Adrenal gland (tissue), 5 donors: ENCODE results near the gene UXS1.

Source experiments
- CTCF ChIP-seq, 6 experiments: fragments of 450-650 bp in 4 of 6; fragments of 200-600 bp in 2 of 6; sonication (generic) in 1 of 6; IDR thresholded peaks; 1 replicate in 5 of 6; 2 replicates in 1 of 6; pipeline versions ENCODE4 v1.5.1 to v1.8.0; 2016 to 2021; ENCODE audit warnings: antibody characterized with exemption in 6 of 6, mild to moderate bottlenecking in 2 of 6, moderate library complexity in 1 of 6
- POLR2A ChIP-seq, 2 donors: fragments of 450-650 bp; IDR thresholded peaks; one replicate each; pipeline ENCODE4 v1.6.1; 2017; ENCODE audit warnings: antibody characterized with exemption in 2 of 2, mild to moderate bottlenecking in 2 of 2, moderate library complexity in 1 of 2
- donor health status: DM: no; HTN: no; CAD: no.

DNA sequence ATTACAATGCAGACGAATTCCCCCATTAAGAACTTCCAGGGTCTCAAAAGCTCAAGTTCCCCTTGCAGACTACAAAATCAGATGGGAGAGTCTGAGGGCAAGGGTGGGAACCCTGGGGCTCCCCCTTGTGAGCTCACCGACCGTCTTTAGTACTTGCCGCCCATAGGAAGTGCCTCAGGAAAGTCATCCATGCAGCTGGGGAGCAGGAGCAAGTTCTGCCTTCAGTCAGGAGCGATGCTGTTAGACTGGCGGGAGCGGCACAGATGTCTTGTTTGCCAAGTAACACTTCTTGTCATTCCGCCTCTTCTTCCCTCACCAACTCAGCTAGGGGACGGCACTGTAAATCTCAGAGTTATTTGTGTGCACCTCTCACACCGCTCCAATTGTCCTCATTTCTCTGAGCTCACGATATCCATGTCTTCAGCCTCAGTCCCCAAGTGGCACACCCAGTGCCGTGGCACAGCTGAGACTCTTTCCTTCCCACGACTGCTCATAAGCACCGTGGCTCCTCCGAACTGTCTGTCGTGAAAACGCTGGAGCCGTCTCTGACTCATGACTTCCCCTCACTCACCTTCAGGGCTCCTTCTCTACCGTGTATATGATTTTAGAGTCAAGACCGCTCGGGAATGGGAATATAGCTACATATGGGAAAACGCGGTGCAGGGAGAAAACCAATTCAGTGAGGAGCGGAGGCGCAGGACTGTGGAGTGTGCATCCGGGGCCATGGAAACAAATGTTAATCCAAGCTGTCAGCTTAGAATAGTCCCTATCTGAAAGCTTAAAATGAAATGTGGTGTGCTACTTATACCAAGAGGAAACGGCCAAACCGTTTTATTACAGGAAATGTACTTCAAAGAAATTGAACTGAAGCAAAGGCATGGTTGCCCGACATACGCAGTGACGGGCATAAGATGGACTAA is 34.0 kb downstream of the UXS1 start:
- TF ChIP-seq CTCF (IDR thresholded peaks at IDR 0.05), result no peak
- TF ChIP-seq POLR2A (IDR thresholded peaks at IDR 0.05), result no peak
